ENCODE data around the gene USP21. TPM values are rescaled to one million over a fixed set of nuclear protein-coding genes. Genes with fewer than 3 reads are reported as not detected.

The USP21 gene
- total RNA-seq, 1 experiment from 2014 or later: 36.6 TPM

- Mint-ChIP-seq H3K36me3 (ENCODE audit: insufficient read depth, unreplicated experiment) (no peaks in the 10 kb centered on the region), H3K27ac (ENCODE audit: low read depth, unreplicated experiment) (no peak overlapping the region), H3K9me3 (ENCODE audit: unreplicated experiment) (no peaks in the 10 kb centered on the region), H3K4me3 (ENCODE audit: unreplicated experiment) (no peak overlapping the region), H3K4me1 (ENCODE audit: insufficient read depth, unreplicated experiment) (peaks cover 28% of the 10 kb centered on the region), H3K27me3 (ENCODE audit: insufficient read depth, unreplicated experiment) (no peaks in the 10 kb centered on the region)
- intact Hi-C loops (cut with micrococcal nuclease): no loop called here
- no peak for DNase-seq (ENCODE audit: unreplicated experiment)
- ChIA-PET CTCF (interaction anchor here (0.6 to 1.9 kb wide), 5 partner anchors 8 to 1098 kb away, joined by 3 to 6 read pairs (median 4); partner anchors contain the start of genes NDUFS2 and TOMM40L), POLR2A (interaction anchor here (2.2 kb wide), 1 partner anchor 13 kb away, joined by 11 read pairs; the partner anchor contains the start of gene NDUFS2)
- TF ChIP-seq CTCF (IDR thresholded peaks at IDR 0.05; ENCODE audit: unreplicated experiment): no peak
- BruUV-seq (replicated peaks): no TSS peak
These were observed 29.7 kb downstream of the USP21 start for GRCh38 chr1:161189036-161189435.

GRCh38 chr1:161190962-161191521, 31.7 kb downstream of the USP21 start:
- Mint-ChIP-seq H3K27me3 (ENCODE audit: insufficient read depth, unreplicated experiment) (no peaks in the 10 kb centered on the region), H3K4me1 (ENCODE audit: insufficient read depth, unreplicated experiment) (peaks cover 17% of the 10 kb centered on the region), H3K36me3 (ENCODE audit: insufficient read depth, unreplicated experiment) (no peaks in the 10 kb centered on the region), H3K4me3 (ENCODE audit: unreplicated experiment) (no peak overlapping the region), H3K9me3 (ENCODE audit: unreplicated experiment) (no peaks in the 10 kb centered on the region), H3K27ac (ENCODE audit: low read depth, unreplicated experiment) (no peak overlapping the region)
- no TSS peak for BruUV-seq (replicated peaks)
- no peak for DNase-seq (ENCODE audit: unreplicated experiment)
- CTCF ChIA-PET: interaction anchor here (0.6 to 5.6 kb wide), 27 partner anchors 10 to 708 kb away, joined by 3 to 154 read pairs (median 9); partner anchors contain the start of genes APOA2, CFAP126, FCER1G and NDUFS2
- POLR2A ChIA-PET: interaction anchor here (0.8 to 4.0 kb wide), 4 partner anchors 9 to 78 kb away, joined by 3 to 38 read pairs (median 6); partner anchors contain the start of genes B4GALT3 and NDUFS2
- intact Hi-C loops (cut with micrococcal nuclease): no loop called here
- no peak for TF ChIP-seq CTCF (IDR thresholded peaks at IDR 0.05; ENCODE audit: unreplicated experiment)

- H3K4me3 Mint-ChIP-seq (ENCODE audit: unreplicated experiment): no peak overlapping the region
- POLR2A ChIA-PET: interaction anchor here (1.1 to 4.0 kb wide), 3 partner anchors 10 to 34 kb away, joined by 6 to 38 read pairs (median 7); partner anchors contain the start of genes NDUFS2 and TOMM40L
- no peaks in the 10 kb centered on the region for H3K27me3 Mint-ChIP-seq (ENCODE audit: insufficient read depth, unreplicated experiment)
- peaks cover 15% of the 10 kb centered on the region for H3K4me1 Mint-ChIP-seq (ENCODE audit: insufficient read depth, unreplicated experiment)
- no peaks in the 10 kb centered on the region for H3K9me3 Mint-ChIP-seq (ENCODE audit: unreplicated experiment)
- CTCF ChIA-PET: interaction anchor here (0.6 to 5.6 kb wide), 40 partner anchors 11 to 815 kb away, joined by 3 to 154 read pairs (median 6); partner anchors contain the start of genes APOA2, B4GALT3, CFAP126 and FCER1G
- H3K36me3 Mint-ChIP-seq (ENCODE audit: insufficient read depth, unreplicated experiment): no peaks in the 10 kb centered on the region
- TF ChIP-seq CTCF (IDR thresholded peaks at IDR 0.05; ENCODE audit: unreplicated experiment): no peak
- BruUV-seq (replicated peaks): no TSS peak
- intact Hi-C loops (cut with micrococcal nuclease): loop anchor here (1.0 kb wide), 3 partner anchors 10 to 190 kb away; no protein-coding TSS in a partner anchor
- H3K27ac Mint-ChIP-seq (ENCODE audit: low read depth, unreplicated experiment): no peak overlapping the region
- DNase-seq (ENCODE audit: unreplicated experiment): no peak
These were observed 32.7 kb downstream of the USP21 start for GRCh38 chr1:161191971-161192370.
